HFFc6 (cell line): ENCODE results near the gene CRADD. TPM values are rescaled to one million over a fixed set of nuclear protein-coding genes. Genes with fewer than 3 reads are reported as not detected.

Source experiments
- DNase-seq: peaks from one replicate; pipeline ENCODE4 v3.0.0-alpha.2; 2018
- H3K27ac Mint-ChIP-seq: 2 replicates; pipeline ENCODE4 v1.8.0; 2020; ENCODE audit warnings: mild to moderate bottlenecking, mixed read lengths
- H3K27me3 Mint-ChIP-seq: 2 replicates; pipeline ENCODE4 v1.8.0; 2021; ENCODE audit warnings: mild to moderate bottlenecking, moderate library complexity, mixed read lengths; ENCODE audit not compliant: insufficient read depth
- H3K36me3 Mint-ChIP-seq: 2 replicates; pipeline ENCODE4 v1.8.0; 2021; ENCODE audit warnings: low read depth, mixed read lengths
- H3K4me1 Mint-ChIP-seq: 2 replicates; pipeline ENCODE4 v1.8.0; 2020; ENCODE audit warnings: low read depth, mixed read lengths
- H3K4me3 Mint-ChIP-seq: 2 replicates; pipeline ENCODE4 v1.8.0; 2020; ENCODE audit warnings: mild to moderate bottlenecking, moderate library complexity, mixed read lengths
- H3K9me3 Mint-ChIP-seq: 2 replicates; pipeline ENCODE4 v1.8.0; 2020; ENCODE audit warnings: mild to moderate bottlenecking, mixed read lengths
- total RNA-seq, 6 experiments: library from RNA; stranded (reverse); fragmentation: NEBNext Ultra II Directional; extraction: Animal tissue kit (Norgen Biotek cat#: 25700); gene quantifications; 2 replicates in 1 of 6; 3 replicates in 5 of 6; pipeline ENCODE4 v1.2.3, GENCODE V29; 2021
- TF ChIP-seq, protein P1 (sequence below): fragments of 200-600 bp; sonication (generic); IDR thresholded peaks from 2 replicates; pipeline ENCODE4 v1.5.0; 2021; ENCODE audit warnings: antibody characterized with exemption, mild to moderate bottlenecking

CRADD gene
- total RNA-seq, 6 experiments from 2014 or later, result 15.3 to 20.1 (median 17.9) TPM

DNA sequence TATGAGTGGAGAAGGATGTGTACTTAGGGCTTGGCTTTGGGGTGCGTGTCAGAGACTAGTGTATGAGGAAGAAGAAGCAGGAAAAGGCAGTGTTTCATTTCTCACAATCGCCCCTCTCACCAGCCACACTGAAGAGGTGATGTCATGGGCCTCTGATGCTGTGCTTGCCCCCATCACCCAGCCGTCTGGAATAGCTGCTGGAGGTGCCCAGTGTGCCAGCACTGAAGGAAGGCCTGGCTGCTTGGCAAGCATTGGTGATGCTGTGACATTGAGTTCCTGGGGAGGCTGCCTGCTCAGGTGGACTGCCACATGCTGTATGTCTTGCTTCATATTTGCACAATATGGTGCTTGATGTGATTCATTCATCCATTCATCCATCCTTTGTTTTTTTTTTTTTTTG lies 56.2 kb downstream of the CRADD start:
- DNase-seq, result no peak
- Mint-ChIP-seq H3K27ac (no peak overlapping the region; the same call in 1 of the 2 replicates), H3K36me3 (peaks cover 5% of the 10 kb centered on the region; the same call in 1 of the 2 replicates)

DNA sequence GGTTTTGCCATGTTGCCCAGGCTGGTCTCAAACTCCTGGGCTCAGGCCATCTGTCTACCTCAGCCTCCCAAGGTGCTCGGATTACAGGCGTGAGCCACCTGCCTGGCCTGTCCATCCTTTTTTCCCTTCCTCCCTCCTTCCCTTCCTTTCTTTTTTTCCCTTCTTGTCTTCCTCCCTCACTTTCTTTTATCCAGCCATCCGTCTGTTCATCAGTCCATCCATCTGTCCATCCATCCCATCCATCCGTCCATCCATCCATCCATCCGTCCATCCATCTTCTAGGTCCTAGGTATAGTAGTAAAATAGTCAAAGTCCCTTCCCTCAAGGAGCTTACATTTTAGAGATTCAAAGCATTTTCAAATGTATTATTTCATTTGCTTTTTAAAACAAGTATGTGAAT lies 56.8 kb downstream of the CRADD start:
- no peak overlapping the region for H3K4me3 Mint-ChIP-seq
- TF ChIP-seq, protein P1, sequence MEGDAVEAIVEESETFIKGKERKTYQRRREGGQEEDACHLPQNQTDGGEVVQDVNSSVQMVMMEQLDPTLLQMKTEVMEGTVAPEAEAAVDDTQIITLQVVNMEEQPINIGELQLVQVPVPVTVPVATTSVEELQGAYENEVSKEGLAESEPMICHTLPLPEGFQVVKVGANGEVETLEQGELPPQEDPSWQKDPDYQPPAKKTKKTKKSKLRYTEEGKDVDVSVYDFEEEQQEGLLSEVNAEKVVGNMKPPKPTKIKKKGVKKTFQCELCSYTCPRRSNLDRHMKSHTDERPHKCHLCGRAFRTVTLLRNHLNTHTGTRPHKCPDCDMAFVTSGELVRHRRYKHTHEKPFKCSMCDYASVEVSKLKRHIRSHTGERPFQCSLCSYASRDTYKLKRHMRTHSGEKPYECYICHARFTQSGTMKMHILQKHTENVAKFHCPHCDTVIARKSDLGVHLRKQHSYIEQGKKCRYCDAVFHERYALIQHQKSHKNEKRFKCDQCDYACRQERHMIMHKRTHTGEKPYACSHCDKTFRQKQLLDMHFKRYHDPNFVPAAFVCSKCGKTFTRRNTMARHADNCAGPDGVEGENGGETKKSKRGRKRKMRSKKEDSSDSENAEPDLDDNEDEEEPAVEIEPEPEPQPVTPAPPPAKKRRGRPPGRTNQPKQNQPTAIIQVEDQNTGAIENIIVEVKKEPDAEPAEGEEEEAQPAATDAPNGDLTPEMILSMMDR, result no peak
- H3K9me3 Mint-ChIP-seq, result no peaks in the 10 kb centered on the region
- H3K27ac Mint-ChIP-seq, result no peak overlapping the region
- DNase-seq, result no peak
- peaks cover 5% of the 10 kb centered on the region; the same call in 1 of the 2 replicates for H3K36me3 Mint-ChIP-seq
- peaks cover 1% of the 10 kb centered on the region; the same call in 1 of the 2 replicates for H3K27me3 Mint-ChIP-seq
- peaks cover 23% of the 10 kb centered on the region for H3K4me1 Mint-ChIP-seq

More for the DNA sequence above, 56.2 kb downstream of the CRADD start:
- Mint-ChIP-seq H3K27me3 (peaks cover 1% of the 10 kb centered on the region; the same call in 1 of the 2 replicates), H3K9me3 (no peaks in the 10 kb centered on the region), H3K4me3 (no peak overlapping the region), H3K4me1 (peaks cover 18% of the 10 kb centered on the region)
- TF ChIP-seq, protein P1, result no peak

DNA sequence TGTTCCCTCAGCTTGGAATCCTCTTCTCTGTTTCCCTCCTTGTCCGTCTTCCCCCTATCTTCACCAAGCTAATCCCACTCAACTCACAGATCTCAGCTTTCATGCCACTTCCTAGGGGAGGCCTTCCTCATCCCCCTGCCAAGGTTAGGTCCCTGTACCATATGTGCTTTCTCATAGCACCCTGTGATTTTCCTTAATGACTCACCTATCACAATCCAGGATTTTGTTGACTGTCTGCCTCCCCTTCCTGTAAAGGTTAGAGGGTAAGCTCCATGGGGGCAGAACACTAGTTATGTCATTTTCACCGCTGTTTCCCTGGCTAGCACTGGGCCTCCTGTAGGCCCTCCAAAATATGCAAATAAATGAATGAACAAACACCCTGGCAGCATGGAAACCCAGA lies 57.6 kb downstream of the CRADD start:
- no peak overlapping the region for H3K27ac Mint-ChIP-seq
- H3K4me1 Mint-ChIP-seq, result peaks cover 26% of the 10 kb centered on the region
- no peaks in the 10 kb centered on the region for H3K9me3 Mint-ChIP-seq
- DNase-seq, result no peak
- peaks cover 5% of the 10 kb centered on the region; the same call in 1 of the 2 replicates for H3K36me3 Mint-ChIP-seq
- no peaks in the 10 kb centered on the region for H3K27me3 Mint-ChIP-seq
- TF ChIP-seq, protein P1, result no peak
- no peak overlapping the region for H3K4me3 Mint-ChIP-seq

DNA sequence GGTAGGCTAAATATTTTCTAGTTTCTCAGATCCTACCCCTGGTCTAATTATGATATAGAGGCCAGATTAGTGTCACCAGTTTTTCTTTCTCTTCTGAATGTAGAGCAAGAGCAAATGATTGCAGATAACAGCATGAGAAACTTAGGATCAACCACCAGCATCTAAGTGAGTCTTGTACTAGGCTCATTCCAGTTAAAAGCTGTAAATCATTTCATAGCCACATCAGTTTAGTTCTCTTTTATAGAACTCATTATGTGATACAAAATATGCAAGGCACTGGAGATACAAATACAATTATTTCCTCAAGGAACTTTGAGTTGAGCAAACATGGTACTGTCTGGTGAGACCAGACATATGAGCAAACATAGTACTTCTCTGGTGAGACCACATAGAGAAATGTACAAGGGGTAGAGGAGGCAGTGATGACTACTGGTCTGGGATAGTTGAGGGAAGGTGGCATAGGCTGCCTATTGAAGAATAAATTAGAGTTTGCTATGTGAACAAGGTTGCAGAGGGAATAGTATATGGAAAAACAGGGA lies 59.5 kb downstream of the CRADD start:
- DNase-seq, result no peak
- Mint-ChIP-seq H3K27me3 (no peaks in the 10 kb centered on the region), H3K4me3 (no peak overlapping the region), H3K36me3 (peaks cover 5% of the 10 kb centered on the region; the same call in 1 of the 2 replicates), H3K9me3 (no peaks in the 10 kb centered on the region), H3K4me1 (peaks cover 36% of the 10 kb centered on the region), H3K27ac (no peak overlapping the region)
- TF ChIP-seq, protein P1, result no peak

DNA sequence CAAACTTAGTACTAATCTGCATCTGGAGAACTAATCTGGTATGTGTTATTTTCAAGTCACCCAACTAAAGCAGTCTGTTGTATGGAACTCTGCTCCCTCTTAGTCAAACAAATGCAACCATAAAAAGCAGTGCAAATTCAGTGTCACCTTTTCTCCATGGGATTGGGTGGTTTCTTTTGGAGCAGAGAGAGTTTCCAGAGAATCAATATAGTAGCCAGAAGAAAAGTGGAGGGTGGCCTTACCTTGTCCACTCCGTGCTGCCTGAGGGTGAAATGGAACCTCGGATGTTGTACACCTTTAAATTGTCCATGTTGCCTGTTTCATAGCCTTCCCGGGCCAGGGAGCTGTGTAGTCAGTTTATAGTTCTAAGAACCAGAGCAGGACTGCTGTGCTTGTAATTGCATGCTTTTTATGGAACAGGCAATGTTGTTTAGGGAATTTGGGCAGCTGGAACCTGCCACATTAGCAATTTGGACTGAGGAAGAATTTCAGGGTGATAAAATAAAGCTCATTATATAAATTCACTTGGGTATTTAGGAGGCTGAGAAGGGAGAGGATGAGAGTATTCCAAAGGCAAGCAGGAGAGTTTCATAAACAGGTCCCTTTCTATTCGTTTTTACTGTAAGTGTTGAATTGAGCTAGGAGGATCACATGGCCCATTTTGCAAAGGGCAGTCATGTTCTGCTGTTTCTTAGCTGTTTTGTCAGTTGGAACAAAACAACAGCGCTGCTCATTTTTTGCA lies 60.5 kb downstream of the CRADD start:
- Mint-ChIP-seq H3K36me3 (peaks cover 5% of the 10 kb centered on the region; the same call in 1 of the 2 replicates), H3K4me1 (peaks cover 43% of the 10 kb centered on the region), H3K9me3 (no peaks in the 10 kb centered on the region), H3K27ac (no peak overlapping the region), H3K4me3 (no peak overlapping the region), H3K27me3 (no peaks in the 10 kb centered on the region)
- no peak for DNase-seq
- TF ChIP-seq, protein P1, result no peak
